WERI-Rb-1 (cell line): ENCODE data around the gene ZNF219.

Experiments used
- DNase-seq: peaks from one replicate; pipeline ENCODE4 v3.0.0-alpha.2; 2020
- H3K27ac ChIP-seq: fragments of 250-450 bp; sonication (Bioruptor Pico); 2 replicates; pipeline ENCODE4 v1.5.1; 2020; ENCODE audit warnings: mild to moderate bottlenecking, moderate library complexity
- H3K27me3 ChIP-seq: fragments of 250-450 bp; sonication (Bioruptor Pico); 2 replicates; pipeline ENCODE4 v1.5.1; 2021; ENCODE audit warnings: mild to moderate bottlenecking, low read depth, moderate library complexity; ENCODE audit not compliant: insufficient read depth, severe bottlenecking
- H3K36me3 ChIP-seq: fragments of 250-450 bp; sonication (Bioruptor Pico); 2 replicates; pipeline ENCODE4 v1.5.1; 2020; ENCODE audit warnings: mild to moderate bottlenecking, moderate library complexity
- H3K4me3 ChIP-seq: 2 replicates; pipeline ENCODE4 v1.5.1; 2011; ENCODE audit warnings: low read depth, mild to moderate bottlenecking, control low read depth, low read length
- H3K9me3 ChIP-seq: fragments of 250-450 bp; sonication (Bioruptor Pico); 2 replicates; pipeline ENCODE4 v1.5.1; 2021; ENCODE audit warnings: mild to moderate bottlenecking, moderate library complexity; ENCODE audit not compliant: severe bottlenecking
- TF ChIP-seq, protein P1 (sequence below): IDR thresholded peaks from 2 replicates; pipeline ENCODE4 v1.5.1; 2011; ENCODE audit warnings: low read depth, mild to moderate bottlenecking, control low read depth, inconsistent platforms, low read length

The ZNF219 gene

DNA sequence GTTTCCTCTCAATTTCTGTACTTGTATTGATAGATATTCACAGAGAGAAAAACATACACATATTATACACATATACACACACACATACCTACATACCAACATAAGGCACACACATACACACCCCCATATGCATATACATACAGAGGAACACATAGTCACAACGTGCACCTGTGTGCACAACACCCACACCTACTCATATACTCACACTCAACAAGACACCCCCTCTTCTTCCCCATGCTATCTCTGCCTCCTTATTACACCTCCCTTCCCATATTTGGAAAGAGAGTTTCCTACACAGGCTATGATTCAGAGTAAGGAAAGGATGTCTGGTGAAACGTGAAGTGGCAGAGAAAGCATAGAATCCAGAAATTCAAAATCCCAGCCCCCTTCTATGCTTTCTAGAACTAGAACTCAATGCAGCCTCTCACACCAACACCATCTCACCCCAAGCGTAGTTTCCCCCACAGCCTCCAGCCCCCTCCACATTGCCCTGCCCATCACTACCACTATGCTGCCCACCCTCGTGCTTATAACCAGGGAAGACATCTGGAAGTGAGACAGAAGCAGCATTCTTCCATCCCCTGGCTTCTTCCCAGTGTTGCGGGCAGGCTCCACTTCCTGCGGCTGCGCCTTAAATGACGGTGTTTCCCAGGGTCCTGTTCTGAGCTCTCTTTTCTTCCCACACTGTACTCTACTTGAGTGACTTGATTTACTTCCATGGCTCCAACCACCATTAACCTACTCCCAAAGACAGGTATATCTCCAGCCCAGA, 38.4 kb downstream of the ZNF219 start:
- H3K4me3 ChIP-seq: no peak overlapping the region
- no peaks in the 10 kb centered on the region for H3K27me3 ChIP-seq
- H3K9me3 ChIP-seq: no peaks in the 10 kb centered on the region
- TF ChIP-seq, protein P1, sequence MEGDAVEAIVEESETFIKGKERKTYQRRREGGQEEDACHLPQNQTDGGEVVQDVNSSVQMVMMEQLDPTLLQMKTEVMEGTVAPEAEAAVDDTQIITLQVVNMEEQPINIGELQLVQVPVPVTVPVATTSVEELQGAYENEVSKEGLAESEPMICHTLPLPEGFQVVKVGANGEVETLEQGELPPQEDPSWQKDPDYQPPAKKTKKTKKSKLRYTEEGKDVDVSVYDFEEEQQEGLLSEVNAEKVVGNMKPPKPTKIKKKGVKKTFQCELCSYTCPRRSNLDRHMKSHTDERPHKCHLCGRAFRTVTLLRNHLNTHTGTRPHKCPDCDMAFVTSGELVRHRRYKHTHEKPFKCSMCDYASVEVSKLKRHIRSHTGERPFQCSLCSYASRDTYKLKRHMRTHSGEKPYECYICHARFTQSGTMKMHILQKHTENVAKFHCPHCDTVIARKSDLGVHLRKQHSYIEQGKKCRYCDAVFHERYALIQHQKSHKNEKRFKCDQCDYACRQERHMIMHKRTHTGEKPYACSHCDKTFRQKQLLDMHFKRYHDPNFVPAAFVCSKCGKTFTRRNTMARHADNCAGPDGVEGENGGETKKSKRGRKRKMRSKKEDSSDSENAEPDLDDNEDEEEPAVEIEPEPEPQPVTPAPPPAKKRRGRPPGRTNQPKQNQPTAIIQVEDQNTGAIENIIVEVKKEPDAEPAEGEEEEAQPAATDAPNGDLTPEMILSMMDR: no peak
- H3K27ac ChIP-seq: no peak overlapping the region
- H3K36me3 ChIP-seq: no peaks in the 10 kb centered on the region
- DNase-seq: no peak

DNA sequence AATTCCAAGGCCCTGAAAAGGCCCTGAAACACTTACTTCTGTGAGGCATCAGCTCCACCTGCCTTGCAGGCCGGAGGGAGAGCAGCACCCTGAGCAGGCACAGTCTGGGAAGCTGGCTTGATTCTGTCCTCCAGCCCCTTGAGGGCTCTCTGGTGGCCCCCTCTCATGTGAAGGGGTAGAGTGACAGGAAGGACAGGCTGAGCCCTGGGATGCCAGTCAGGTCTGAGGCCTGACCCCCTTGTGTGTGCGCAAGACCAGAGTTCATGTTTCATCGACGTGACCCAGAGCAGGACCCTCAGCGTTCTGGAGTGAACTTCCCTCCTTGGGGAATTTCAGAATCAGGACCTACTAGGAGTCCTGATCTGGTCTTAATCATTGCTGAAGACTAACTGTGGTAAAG, 39.6 kb downstream of the ZNF219 start:
- DNase-seq: no peak
- H3K4me3 ChIP-seq: no peak overlapping the region

DNA sequence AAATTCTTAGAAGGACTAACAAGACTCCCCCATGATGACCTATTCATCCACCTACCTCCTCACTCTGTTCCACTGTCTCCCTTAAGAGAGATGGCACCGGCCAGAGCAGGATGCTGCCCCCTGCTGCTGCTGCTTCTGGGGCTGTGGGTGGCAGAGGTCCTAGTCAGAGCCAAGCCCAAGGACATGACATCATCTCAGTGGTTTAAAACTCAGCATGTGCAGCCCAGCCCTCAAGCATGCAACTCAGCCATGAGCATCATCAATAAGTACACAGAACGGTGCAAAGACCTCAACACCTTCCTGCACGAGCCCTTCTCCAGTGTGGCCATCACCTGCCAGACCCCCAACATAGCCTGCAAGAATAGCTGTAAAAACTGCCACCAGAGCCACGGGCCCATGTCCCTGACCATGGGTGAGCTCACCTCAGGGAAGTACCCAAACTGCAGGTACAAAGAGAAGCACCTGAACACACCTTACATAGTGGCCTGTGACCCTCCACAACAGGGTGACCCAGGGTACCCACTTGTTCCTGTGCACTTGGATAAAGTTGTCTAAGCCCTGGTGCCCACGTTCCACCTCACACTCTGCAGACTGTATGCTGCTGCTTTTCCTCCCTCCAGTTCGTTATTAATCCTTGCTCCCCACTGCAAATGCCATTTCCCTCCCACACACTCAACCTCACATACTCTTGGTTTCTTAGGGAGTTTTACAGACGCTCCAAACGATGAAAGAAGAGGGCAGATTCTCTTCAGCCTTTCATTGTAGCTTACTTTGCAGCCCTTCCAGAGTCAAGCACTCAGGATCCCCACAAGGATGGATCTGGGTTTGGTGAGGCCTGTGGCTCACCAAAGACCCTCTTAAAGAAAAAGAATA, 40.4 kb downstream of the ZNF219 start, which contains the start of gene RNASE8:
Gene RNASE8, plus strand, starts transcription at position 20 of the 873 bp plus-strand sequence. Its CDS starts 71 bp downstream, at position 91.
- TF ChIP-seq, protein P1: no peak
- H3K36me3 ChIP-seq: no peaks in the 10 kb centered on the region
- H3K4me3 ChIP-seq: no peak within 1 kb of the TSS
- no peaks in the 10 kb centered on the region for H3K9me3 ChIP-seq
- no peaks in the 10 kb centered on the region for H3K27me3 ChIP-seq
- H3K27ac ChIP-seq: no peak within 1 kb of the TSS
- DNase-seq: no peak

More for the DNA sequence above, 39.6 kb downstream of the ZNF219 start:
- TF ChIP-seq, protein P1: no peak
- H3K27ac ChIP-seq: no peak overlapping the region
- no peaks in the 10 kb centered on the region for H3K27me3 ChIP-seq
- no peaks in the 10 kb centered on the region for H3K9me3 ChIP-seq
- no peaks in the 10 kb centered on the region for H3K36me3 ChIP-seq

DNA sequence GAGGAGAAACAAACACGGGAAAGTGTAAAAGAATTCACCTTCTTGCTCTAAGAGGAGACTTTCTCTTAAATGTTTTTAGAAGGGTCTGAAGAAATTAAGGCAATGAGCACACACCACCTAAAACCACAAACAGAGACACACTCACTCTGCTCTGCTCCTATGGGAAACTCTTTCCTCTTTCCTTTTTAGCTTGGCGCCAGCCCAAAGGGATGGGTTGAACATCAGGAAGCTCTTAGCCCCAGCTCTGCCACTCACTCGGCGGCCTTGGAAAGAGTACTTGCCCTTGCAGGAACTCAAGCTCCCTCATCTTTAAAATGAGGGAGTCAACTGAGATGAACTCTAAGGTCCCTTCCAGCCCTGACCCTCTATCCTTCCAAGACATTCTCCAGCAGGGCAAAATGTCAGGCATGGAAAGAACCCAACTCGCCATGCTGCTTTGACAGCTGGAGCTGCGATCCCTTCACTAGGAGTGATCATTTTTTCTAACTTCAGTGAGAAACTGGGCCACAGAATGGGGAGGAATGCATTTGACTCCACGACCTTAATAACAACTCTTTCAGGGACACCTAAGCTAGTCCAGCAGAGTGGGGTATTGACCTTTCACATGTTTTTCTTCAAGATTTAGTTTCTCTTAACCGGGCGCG, 41.8 kb downstream of the ZNF219 start:
- no peak overlapping the region for H3K4me3 ChIP-seq
- no peaks in the 10 kb centered on the region for H3K36me3 ChIP-seq
- H3K27me3 ChIP-seq: no peaks in the 10 kb centered on the region
- no peaks in the 10 kb centered on the region for H3K9me3 ChIP-seq
- TF ChIP-seq, protein P1: no peak
- DNase-seq: no peak
- H3K27ac ChIP-seq: no peak overlapping the region

DNA sequence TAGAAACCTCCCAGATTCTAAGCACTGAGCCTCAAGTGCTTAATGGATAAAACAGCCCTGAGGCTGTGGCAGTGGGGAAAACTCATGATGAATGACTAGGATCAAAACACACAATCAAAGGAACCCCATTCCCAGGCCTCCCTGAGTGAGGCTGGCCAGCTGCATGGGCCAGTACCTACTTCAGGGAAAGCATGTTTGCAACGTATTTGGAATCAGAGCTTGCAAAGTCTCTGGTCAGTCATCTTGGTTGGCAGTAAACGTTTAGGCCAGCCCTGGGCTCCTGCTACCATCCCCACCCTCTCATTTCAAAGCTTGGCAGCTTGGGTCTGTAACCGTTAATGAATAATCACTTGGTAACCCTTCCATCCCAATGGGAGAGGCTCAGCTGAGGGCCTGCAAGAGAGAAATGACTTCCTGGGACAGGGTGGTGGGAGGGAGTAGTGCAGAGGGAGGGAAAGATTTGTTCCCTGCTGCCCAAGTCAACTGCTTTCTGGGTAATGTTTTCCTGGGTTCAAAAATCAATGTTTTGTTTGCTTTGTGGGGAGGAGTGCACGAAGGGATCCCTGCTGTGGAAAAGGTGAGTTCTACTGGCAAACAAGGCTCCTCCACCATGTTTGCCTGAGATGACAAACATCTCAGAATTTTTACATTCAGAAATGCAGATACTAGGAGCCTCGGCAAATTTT, 42.9 kb downstream of the ZNF219 start:
- Histone ChIP-seq H3K36me3 (no peaks in the 10 kb centered on the region), H3K27ac (no peak overlapping the region), H3K4me3 (no peak overlapping the region), H3K9me3 (no peaks in the 10 kb centered on the region), H3K27me3 (no peaks in the 10 kb centered on the region)
- DNase-seq: no peak
- TF ChIP-seq, protein P1: no peak
